Esophagus squamous epithelium (tissue), 5 donors: ENCODE data around the gene OR2J2. TPM values are rescaled to one million over a fixed set of nuclear protein-coding genes. Genes with fewer than 3 reads are reported as not detected.
"Not testable (repeated sequence)": the region's sequence is repeated elsewhere in the genome, so short reads cannot be mapped to it uniquely, and the experiment has no call there.

Experiments
- DNase-seq: peaks from one replicate; lab custom pipeline; 2025; lab: John Stamatoyannopoulos, UW
- H3K27ac ChIP-seq, 4 donors: fragments of 200-600 bp; sonication (generic); one replicate each; pipeline ENCODE4 v1.5.1; 2016 to 2019; ENCODE audit warnings: mild to moderate bottlenecking in 1 of 4
- H3K27me3 ChIP-seq, 4 donors: fragments of 200-600 bp; sonication (generic); 1 replicate in 3 of 4; 2 replicates in 1 of 4; pipeline versions ENCODE4 v1.5.1 to v1.6.0; 2017 to 2021; ENCODE audit warnings: antibody characterized with exemption in 1 of 4
- H3K36me3 ChIP-seq, 3 donors: fragments of 200-600 bp; sonication (generic); one replicate each; pipeline ENCODE4 v1.5.1; 2016 to 2019
- H3K4me1 ChIP-seq, 3 donors: fragments of 200-600 bp; sonication (generic); one replicate each; pipeline ENCODE4 v1.5.1; 2017 to 2019
- H3K4me3 ChIP-seq, 4 donors: fragments of 200-600 bp; sonication (generic); 1 replicate in 3 of 4; 2 replicates in 1 of 4; pipeline ENCODE4 v1.5.1; 2016 to 2019; ENCODE audit warnings: mild to moderate bottlenecking in 2 of 4, moderate library complexity in 1 of 4
- H3K9me3 ChIP-seq, 3 donors: fragments of 200-600 bp; sonication (generic); one replicate each; pipeline ENCODE4 v1.5.1; 2016 to 2019
- CTCF ChIP-seq, 6 experiments: fragments of 450-650 bp in 4 of 6; fragments of 200-600 bp in 2 of 6; sonication (generic) in 2 of 6; IDR thresholded peaks; one replicate each; pipeline ENCODE4 v1.5.1; 2016 to 2019; ENCODE audit warnings: antibody characterized with exemption in 6 of 6, mild to moderate bottlenecking in 4 of 6, moderate library complexity in 4 of 6
- POLR2A ChIP-seq, 4 donors: fragments of 450-650 bp; IDR thresholded peaks; one replicate each; pipeline ENCODE4 v1.6.1; 2017; ENCODE audit warnings: antibody characterized with exemption in 4 of 4, mild to moderate bottlenecking in 4 of 4, moderate library complexity in 3 of 4
- WGBS, 2 donors: methylation state at CpG; one replicate each; pipeline ENCODE4 v1.1.5; 2018; 5-methylcytosine and 5-hydroxymethylcytosine counted together
- intact Hi-C: fragments of 100-400 bp; cut with DNase I; formaldehyde crosslinking; loops from one replicate; pipeline ENCODE4 v1.15.0; 2022
- total RNA-seq, 4 donors: library from RNA; depleted of rRNA; stranded (reverse); fragments of >200 nt; gene quantifications; one replicate each; pipeline ENCODE4 v1.1.0, GENCODE V29; 2016
- donor health status: DM: yes; HTN: yes; CAD: no.

OR2J2 gene
- not detected for total RNA-seq

GRCh38 chr6:29170607-29171006 is at the start of gene OR2J2:
TSS of gene OR2J2 (plus strand) at chr6:29170907. CDS start at chr6:29173636, 2,729 bp downstream.
- WGBS, 2 donors: 68 to 69% methylated on average over 2 of the region's 2 CpGs

GRCh38 chr6:29129326-29130012 is 41.2 kb upstream of the OR2J2 start:
- H3K27me3 ChIP-seq: peaks cover 0 to 3% (median 0%) of the 10 kb centered on the region in 4 donors
- no peak overlapping the region for H3K4me3 ChIP-seq
- H3K27ac ChIP-seq: no peak overlapping the region
- 64 to 79% methylated on average over 4 of the region's 15 CpGs for WGBS, 2 donors
- H3K9me3 ChIP-seq: no peaks in the 10 kb centered on the region
- TF ChIP-seq CTCF (IDR thresholded peaks at IDR 0.05) (no peak), POLR2A (IDR thresholded peaks at IDR 0.05) (no peak)
- DNase-seq: no peak
- intact Hi-C loops: no loop called here
- no peaks in the 10 kb centered on the region for H3K4me1 ChIP-seq
- H3K36me3 ChIP-seq: no peaks in the 10 kb centered on the region

More at GRCh38 chr6:29170607-29171006, at the start of gene OR2J2:
- H3K4me3 ChIP-seq, H3K27ac ChIP-seq, DNase-seq, H3K9me3 ChIP-seq, H3K4me1 ChIP-seq, intact Hi-C loops, H3K27me3 ChIP-seq, H3K36me3 ChIP-seq: not testable (repeated sequence)

GRCh38 chr6:29130644-29131043 is 40.1 kb upstream of the OR2J2 start:
- DNase-seq: no peak
- no peaks in the 10 kb centered on the region for H3K36me3 ChIP-seq

GRCh38 chr6:29131691-29132090 is 39.0 kb upstream of the OR2J2 start:
- Histone ChIP-seq H3K27ac (no peak overlapping the region), H3K4me3 (no peak overlapping the region), H3K27me3 (peaks cover 0 to 3% (median 0%) of the 10 kb centered on the region in 4 donors), H3K4me1 (no peaks in the 10 kb centered on the region), H3K36me3 (no peaks in the 10 kb centered on the region), H3K9me3 (no peaks in the 10 kb centered on the region)
- intact Hi-C loops: no loop called here
- no peak for TF ChIP-seq POLR2A (IDR thresholded peaks at IDR 0.05)
- TF ChIP-seq CTCF (IDR thresholded peaks at IDR 0.05): no peak
- no peak for DNase-seq
- WGBS, 2 donors: 34 to 78% methylated on average over 2 of the region's 2 CpGs

More at GRCh38 chr6:29130644-29131043, 40.1 kb upstream of the OR2J2 start:
- no peaks in the 10 kb centered on the region for H3K4me1 ChIP-seq
- WGBS, 2 donors: 50 to 65% methylated on average over 1 to 2 of the region's 4 CpGs
- no peaks in the 10 kb centered on the region for H3K9me3 ChIP-seq
- TF ChIP-seq CTCF (IDR thresholded peaks at IDR 0.05): no peak
- no peak for TF ChIP-seq POLR2A (IDR thresholded peaks at IDR 0.05)
- no peak overlapping the region for H3K27ac ChIP-seq
- intact Hi-C loops: no loop called here
- peaks cover 0 to 3% (median 0%) of the 10 kb centered on the region in 4 donors for H3K27me3 ChIP-seq
- no peak overlapping the region for H3K4me3 ChIP-seq

GRCh38 chr6:29137724-29138123 is 33.0 kb upstream of the OR2J2 start:
- WGBS, 2 donors: 81 to 84% methylated on average over 4 of the region's 4 CpGs
- no peak overlapping the region for H3K4me3 ChIP-seq

More at GRCh38 chr6:29137724-29138123, 33.0 kb upstream of the OR2J2 start:
- intact Hi-C loops: no loop called here
- H3K4me1 ChIP-seq: no peaks in the 10 kb centered on the region
- no peaks in the 10 kb centered on the region for H3K36me3 ChIP-seq
- TF ChIP-seq CTCF (IDR thresholded peaks at IDR 0.05) (no peak), POLR2A (IDR thresholded peaks at IDR 0.05) (no peak)
- DNase-seq: no peak
- H3K9me3 ChIP-seq: no peaks in the 10 kb centered on the region
- H3K27me3 ChIP-seq: no peaks in the 10 kb centered on the region
- no peak overlapping the region for H3K27ac ChIP-seq
